BJ (cell line): Measurements from ENCODE around the gene NUDCD3. TPM values are rescaled to one million over a fixed set of nuclear protein-coding genes. Genes with fewer than 3 reads are reported as not detected.

Source experiments
- CTCF ChIA-PET: fragments of 350-600 bp; formaldehyde crosslinking; extraction: SDS; loops from one replicate; lab custom pipeline; 2021; ENCODE audit warnings: antibody characterized with exemption, inconsistent platforms; lab: Yijun Ruan, JAX
- POLR2A ChIA-PET: fragments of 300-600 bp; sonication (Branson Sonifier 250); formaldehyde crosslinking; extraction: SDS; loops from one replicate; lab custom pipeline; 2021; ENCODE audit warnings: antibody characterized with exemption; lab: Charles Lee
- DNase-seq: peaks from one replicate; pipeline ENCODE4 v3.0.0-alpha.2; 2011; ENCODE audit warnings: low read depth
- H3K27me3 ChIP-seq: 2 replicates; pipeline ENCODE4 v1.6.0; 2011; ENCODE audit warnings: low read length; ENCODE audit not compliant: control insufficient read depth, insufficient read depth
- H3K36me3 ChIP-seq: 2 replicates; pipeline ENCODE4 v1.5.1; 2011; ENCODE audit warnings: low read length; ENCODE audit not compliant: control insufficient read depth, insufficient read depth
- H3K4me3 ChIP-seq: 2 replicates; pipeline ENCODE4 v1.5.1; 2011; ENCODE audit warnings: low read depth, mild to moderate bottlenecking, control low read depth, low read length
- CTCF ChIP-seq: IDR thresholded peaks from 2 replicates; pipeline ENCODE4 v1.5.1; 2011; ENCODE audit warnings: low read depth, mild to moderate bottlenecking, control low read depth, inconsistent platforms, low read length, moderate library complexity; ENCODE audit not compliant: insufficient read depth
- polyA plus RNA-seq: library from polyadenylated mRNA; depleted of rRNA; stranded (reverse); fragments of >200 nt; gene quantifications from 2 replicates; pipeline ENCODE4 v1.2.3, GENCODE V29; 2011

The NUDCD3 gene
- polyA plus RNA-seq, 1 experiment, result 82.8 TPM

DNA sequence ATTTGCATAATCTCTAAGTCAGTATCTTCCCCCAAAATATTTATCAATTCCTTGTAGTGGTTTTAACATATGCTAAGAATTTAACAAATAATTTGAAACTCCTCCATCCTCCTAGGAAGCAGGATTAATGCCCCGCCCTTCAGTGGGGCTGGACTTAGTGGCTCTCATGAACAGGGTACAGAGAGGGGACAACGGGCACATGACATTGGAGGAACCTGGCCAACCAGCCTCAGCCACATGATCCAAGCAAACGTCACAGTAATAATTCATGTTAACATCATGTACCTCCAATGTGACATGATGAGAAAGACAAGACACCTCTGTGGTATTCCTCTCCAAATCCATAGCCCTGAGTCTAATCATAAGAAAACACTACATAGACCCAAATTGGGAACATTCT, 50.5 kb downstream of the NUDCD3 start:
- no peak for DNase-seq
- ChIA-PET POLR2A (no interaction called here), CTCF (no interaction called here)
- no peak for TF ChIP-seq CTCF
- Histone ChIP-seq H3K27me3 (no peaks in the 10 kb centered on the region), H3K36me3 (no peaks in the 10 kb centered on the region), H3K4me3 (no peak overlapping the region)

DNA sequence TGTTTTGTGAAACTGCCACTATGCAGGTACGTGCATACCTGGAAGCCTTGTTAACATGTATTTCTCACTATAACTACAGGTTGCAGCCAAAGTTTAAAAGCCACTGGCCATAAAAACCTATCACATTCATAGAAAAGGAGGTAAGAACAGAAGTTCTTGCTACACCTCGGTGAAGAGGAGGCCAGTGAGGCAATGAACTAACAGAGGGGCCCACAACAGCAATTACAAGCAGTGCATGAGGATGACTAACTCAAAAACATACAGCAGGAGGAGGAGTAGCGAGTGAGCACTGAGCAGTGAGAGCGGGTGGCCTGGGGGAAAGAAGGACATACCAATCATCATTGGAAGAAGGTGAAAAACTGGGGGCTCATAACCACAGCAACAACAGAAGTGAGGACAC, 51.6 kb downstream of the NUDCD3 start:
- DNase-seq, result no peak
- H3K4me3 ChIP-seq, result no peak overlapping the region
- TF ChIP-seq CTCF, result no peak
- no peaks in the 10 kb centered on the region for H3K36me3 ChIP-seq
- ChIA-PET POLR2A (no interaction called here), CTCF (interaction anchor here (0.5 kb wide), 1 partner anchor 651 kb away, joined by 4 read pairs; no protein-coding TSS in a partner anchor)
- H3K27me3 ChIP-seq, result no peaks in the 10 kb centered on the region

- ChIA-PET CTCF (interaction anchor here (0.6 kb wide), 1 partner anchor 31 kb away, joined by 3 read pairs; no protein-coding TSS in a partner anchor), POLR2A (no interaction called here)
- H3K27me3 ChIP-seq, result no peaks in the 10 kb centered on the region
- no peak overlapping the region for H3K4me3 ChIP-seq
- no peak for DNase-seq
- TF ChIP-seq CTCF, result no peak
- peaks cover 2% of the 10 kb centered on the region; the same call in 1 of the 2 replicates for H3K36me3 ChIP-seq
These were observed 56.3 kb downstream of the NUDCD3 start for GRCh38 chr7:44434201-44434600.

- CTCF ChIA-PET, result interaction anchor here (0.6 kb wide), 1 partner anchor 16 kb away, joined by 3 read pairs; no protein-coding TSS in a partner anchor
- no peak for DNase-seq
- peaks cover 2% of the 10 kb centered on the region; the same call in 1 of the 2 replicates for H3K36me3 ChIP-seq
- POLR2A ChIA-PET, result no interaction called here
- no peak for TF ChIP-seq CTCF
- H3K27me3 ChIP-seq, result no peaks in the 10 kb centered on the region
- no peak overlapping the region for H3K4me3 ChIP-seq
These were observed 57.0 kb downstream of the NUDCD3 start for GRCh38 chr7:44433255-44434022.

DNA sequence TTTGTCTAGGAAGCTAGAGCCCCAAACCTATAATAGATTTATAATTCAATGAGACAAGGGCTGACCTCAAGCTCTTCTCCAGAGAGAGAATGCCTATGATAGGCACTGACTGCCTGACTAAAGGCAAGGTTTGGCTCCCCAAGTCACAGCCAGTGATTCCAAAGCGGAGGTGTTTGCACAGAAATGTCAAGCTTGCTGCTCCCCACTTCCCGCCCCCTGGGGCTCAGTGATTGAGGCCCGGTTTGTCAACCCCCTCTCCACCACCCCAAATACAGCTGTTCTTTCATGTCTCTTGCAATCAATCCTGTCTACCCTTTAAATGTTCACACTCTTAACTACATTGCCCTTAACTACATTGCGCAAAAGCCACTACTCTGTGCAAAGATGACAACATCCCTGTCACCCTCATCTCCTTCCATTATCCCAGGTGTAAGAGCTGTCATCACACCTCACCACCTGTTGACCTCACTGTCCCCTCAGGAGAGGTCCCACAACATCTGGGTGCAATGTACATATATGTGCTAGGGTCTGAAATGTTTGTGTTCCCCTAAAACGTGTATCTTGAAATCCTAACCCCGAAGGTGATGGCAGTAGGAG, 58.0 kb downstream of the NUDCD3 start:
- no peak for TF ChIP-seq CTCF
- DNase-seq, result no peak
- ChIA-PET POLR2A (no interaction called here), CTCF (interaction anchor here (1.0 kb wide), 1 partner anchor 16 kb away, joined by 5 read pairs; no protein-coding TSS in a partner anchor)
- Histone ChIP-seq H3K4me3 (no peak overlapping the region), H3K27me3 (no peaks in the 10 kb centered on the region), H3K36me3 (peaks cover 2% of the 10 kb centered on the region; the same call in 1 of the 2 replicates)
